ENCODE results near the gene TEX35.
"Not testable (repeated sequence)": the region's sequence is repeated elsewhere in the genome, so short reads cannot be mapped to it uniquely, and the experiment has no call there.

The TEX35 gene

DNA sequence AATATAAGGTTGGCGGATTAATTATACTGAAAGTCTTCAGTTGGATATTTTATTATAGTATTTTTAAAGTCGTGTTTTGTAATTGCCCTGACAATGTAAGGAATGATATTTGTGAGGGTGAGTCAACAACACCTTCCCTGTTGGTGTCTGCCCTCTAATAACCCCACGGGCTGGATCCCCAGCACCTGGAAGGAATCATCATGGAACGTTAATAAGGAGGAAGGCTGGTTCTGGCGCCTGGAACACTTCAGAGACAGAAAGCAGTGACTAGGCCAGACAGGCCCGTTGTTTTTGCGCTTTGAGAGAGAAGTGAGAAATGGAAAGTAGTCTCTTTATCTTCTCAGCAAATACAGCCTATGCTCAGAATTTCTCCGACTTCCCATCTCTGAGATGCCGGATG, 31.6 kb downstream of the TEX35 start:
- TF ChIP-seq, protein P1, sequence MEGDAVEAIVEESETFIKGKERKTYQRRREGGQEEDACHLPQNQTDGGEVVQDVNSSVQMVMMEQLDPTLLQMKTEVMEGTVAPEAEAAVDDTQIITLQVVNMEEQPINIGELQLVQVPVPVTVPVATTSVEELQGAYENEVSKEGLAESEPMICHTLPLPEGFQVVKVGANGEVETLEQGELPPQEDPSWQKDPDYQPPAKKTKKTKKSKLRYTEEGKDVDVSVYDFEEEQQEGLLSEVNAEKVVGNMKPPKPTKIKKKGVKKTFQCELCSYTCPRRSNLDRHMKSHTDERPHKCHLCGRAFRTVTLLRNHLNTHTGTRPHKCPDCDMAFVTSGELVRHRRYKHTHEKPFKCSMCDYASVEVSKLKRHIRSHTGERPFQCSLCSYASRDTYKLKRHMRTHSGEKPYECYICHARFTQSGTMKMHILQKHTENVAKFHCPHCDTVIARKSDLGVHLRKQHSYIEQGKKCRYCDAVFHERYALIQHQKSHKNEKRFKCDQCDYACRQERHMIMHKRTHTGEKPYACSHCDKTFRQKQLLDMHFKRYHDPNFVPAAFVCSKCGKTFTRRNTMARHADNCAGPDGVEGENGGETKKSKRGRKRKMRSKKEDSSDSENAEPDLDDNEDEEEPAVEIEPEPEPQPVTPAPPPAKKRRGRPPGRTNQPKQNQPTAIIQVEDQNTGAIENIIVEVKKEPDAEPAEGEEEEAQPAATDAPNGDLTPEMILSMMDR (IDR thresholded peaks at IDR 0.05; ENCODE audit: low read depth, low read length, missing control alignments): no peak
- no peak overlapping the region for H3K4me3 ChIP-seq (ENCODE audit: low read depth, low read length)
- no peak for DNase-seq (ENCODE audit: low read depth)

DNA sequence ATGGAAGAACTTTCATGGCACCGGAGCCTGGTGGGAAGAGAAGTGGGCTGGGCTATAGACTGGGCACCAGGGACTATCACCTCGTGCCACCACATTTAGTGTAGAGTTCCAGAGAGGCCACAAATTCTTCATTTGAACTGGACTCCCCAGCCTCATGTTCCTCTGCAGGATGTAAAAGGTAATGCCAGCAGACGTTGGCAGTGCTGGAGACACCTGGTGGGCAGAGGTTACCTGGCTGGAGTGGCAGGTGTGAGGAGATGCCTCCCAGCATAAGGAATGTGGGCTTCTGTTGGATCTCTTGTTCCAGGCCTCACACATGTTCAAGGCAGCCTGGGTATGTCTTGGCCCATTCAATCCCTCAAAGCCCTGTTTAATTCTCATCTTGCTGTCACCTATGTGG, 35.2 kb downstream of the TEX35 start:
- TF ChIP-seq, protein P1 (IDR thresholded peaks at IDR 0.05; ENCODE audit: low read depth, low read length, missing control alignments): peak; percentile 7
- DNase-seq (ENCODE audit: low read depth): no peak
- H3K4me3 ChIP-seq (ENCODE audit: low read depth, low read length): no peak overlapping the region

DNA sequence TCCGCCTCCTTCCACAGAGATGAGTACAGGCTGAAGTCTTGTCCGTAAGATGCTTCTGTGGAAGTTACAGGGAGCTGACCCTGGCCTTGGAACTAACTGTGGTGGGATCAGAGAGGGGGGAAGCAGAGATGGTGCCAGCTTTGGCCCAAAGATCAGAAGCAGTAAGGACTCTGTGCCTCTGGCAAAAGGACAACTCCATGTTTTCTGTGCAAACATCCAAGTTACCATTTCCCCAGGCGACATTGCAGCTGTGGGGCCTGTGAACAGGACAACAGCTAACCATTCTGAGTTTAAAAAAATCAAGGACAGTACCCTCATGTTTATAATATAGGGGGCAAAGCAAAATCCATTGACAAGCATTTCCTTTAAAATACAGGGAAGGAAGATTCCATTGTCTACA, 38.4 kb downstream of the TEX35 start:
- TF ChIP-seq, protein P1 (IDR thresholded peaks at IDR 0.05; ENCODE audit: low read depth, low read length, missing control alignments): no peak
- no peak overlapping the region for H3K4me3 ChIP-seq (ENCODE audit: low read depth, low read length)
- no peak for DNase-seq (ENCODE audit: low read depth)

DNA sequence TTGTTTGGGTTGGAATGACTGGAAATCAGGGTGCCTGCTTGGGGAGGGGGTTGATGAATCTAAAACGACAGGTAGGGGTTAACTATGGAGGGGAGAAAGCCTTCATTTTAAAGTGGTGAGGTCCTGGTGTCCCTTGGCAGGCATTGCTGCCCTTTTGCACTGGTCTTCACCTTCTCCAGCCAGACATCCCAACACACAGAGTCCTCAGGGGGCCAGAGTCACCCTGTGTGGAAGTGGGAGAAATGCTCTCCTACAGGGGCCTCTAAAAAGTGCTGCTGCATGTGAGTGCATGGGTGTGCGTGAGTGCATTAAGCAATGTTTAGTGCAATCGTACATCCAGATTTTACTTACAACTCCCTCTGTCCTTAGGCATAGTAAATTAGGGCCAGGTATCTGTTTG, 39.0 kb downstream of the TEX35 start:
- H3K4me3 ChIP-seq (ENCODE audit: low read depth, low read length): no peak overlapping the region
- TF ChIP-seq, protein P1 (IDR thresholded peaks at IDR 0.05; ENCODE audit: low read depth, low read length, missing control alignments): no peak
- no peak for DNase-seq (ENCODE audit: low read depth)

DNA sequence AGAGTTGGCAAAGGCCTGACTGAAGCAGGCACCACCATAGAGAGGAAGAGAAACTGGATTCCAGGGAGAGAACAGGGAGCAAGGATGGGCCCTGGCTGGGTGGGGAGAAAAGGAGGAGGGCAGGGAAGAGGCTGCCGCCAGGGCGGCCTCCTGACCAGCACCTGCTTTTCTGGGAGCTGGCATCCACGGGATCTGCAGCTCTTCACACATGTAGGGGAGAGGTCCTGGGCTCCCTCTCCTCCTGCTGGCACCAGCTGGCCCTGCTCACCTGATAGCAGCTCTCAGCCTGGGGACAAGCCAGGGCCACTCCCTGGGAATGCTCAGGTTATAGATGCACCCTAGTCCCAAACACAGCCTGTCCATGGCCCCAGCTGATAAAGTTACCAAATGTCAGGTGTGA, 39.9 kb downstream of the TEX35 start:
- TF ChIP-seq, protein P1 (IDR thresholded peaks at IDR 0.05; ENCODE audit: low read depth, low read length, missing control alignments): no peak
- no peak overlapping the region for H3K4me3 ChIP-seq (ENCODE audit: low read depth, low read length)
- no peak for DNase-seq (ENCODE audit: low read depth)

DNA sequence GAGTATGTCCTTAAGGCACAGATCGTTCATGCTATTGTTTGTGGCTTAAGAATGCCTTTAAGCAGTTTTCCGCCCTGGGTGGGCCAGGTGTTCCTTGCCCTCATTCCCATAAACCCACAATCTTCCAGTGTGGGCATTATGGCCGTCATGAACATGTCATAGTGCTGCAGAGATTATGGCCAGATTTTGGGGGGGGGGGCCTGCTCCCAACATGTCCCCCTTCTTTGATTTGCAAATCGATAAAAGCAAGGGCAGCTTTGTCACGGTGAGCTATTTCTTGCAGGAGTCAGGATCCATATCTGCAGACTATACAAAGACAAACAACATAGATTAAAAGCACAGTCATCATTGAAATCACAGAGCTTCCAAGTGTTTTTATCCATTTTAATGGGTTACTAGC, 41.4 kb downstream of the TEX35 start:
- H3K4me3 ChIP-seq (ENCODE audit: low read depth, low read length); DNase-seq (ENCODE audit: low read depth): not testable (repeated sequence)

DNA sequence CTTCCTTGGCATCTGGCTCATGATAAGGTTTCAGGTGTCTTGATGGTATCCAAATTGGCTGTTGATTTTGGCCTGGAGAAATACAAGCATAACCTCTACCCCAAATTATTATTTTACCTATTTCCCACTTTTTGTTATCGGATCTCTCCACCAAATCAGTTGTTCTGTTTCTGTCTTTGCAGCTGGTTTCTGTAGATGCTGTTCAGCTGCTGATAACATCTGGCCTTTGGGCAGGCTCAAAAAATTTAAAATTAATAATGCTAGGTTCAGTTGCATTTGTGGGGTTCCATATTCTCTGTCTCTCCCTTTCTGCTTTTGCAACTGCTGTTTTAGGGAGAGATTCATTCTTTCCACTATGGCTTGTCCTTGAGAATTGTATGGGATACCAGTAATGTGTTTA, 42.7 kb downstream of the TEX35 start:
- DNase-seq (ENCODE audit: low read depth); H3K4me3 ChIP-seq (ENCODE audit: low read depth, low read length): not testable (repeated sequence)

DNA sequence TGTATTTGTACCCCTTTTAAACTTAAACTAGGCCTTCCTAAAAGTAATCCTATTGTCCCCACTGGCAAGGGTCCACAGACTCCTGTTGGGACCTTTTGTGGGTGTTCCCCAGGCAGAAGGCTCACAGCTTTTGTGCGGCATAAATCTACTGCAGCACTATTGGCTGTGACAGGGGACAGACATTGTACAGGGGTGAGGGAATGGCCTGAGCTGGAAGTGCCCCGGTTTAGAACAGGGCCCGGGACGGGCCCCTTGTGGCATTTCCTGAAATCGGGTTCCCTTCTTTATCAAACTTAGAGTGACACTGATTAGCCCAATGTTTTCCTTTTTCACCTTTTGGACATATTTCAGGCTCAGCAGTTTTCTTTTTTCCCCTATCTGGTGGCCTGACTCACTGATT, 45.9 kb downstream of the TEX35 start:
- not testable (repeated sequence) for H3K4me3 ChIP-seq (ENCODE audit: low read depth, low read length); DNase-seq (ENCODE audit: low read depth)

DNA sequence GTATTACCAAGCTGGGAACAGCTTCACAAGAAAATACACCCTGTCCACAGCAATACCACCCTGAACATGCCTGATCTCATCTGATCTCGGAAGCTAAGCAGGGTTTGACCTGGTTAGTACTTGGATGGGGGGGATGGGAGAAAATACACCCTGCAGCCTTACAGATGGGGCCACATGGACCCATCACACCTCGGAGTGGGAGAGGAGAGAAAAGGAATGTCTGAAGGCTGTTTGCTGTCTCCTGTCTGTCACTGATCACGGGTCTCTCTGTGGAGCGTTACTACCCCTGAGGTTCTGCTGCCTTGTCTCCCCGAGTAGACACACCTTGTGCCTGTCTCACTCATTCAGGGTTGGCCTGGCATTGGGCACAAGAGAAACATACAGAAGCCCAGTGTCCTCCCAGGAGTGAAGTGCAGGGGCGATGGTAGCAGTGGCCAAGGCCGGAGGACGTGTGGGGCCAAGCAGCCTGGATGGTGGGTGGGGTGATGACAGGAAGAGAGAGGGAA, 48.0 kb downstream of the TEX35 start:
- H3K4me3 ChIP-seq (ENCODE audit: low read depth, low read length): no peak overlapping the region
- TF ChIP-seq, protein P1 (IDR thresholded peaks at IDR 0.05; ENCODE audit: low read depth, low read length, missing control alignments): no peak
- no peak for DNase-seq (ENCODE audit: low read depth)
